Suppressor macrophage (primary cell): Measurements from ENCODE around the gene KMT2C.
"Not testable (repeated sequence)": the region's sequence is repeated elsewhere in the genome, so short reads cannot be mapped to it uniquely, and the experiment has no call there.

ENCODE experiments used
- DNase-seq, 4 experiments: peaks; one replicate each; pipeline ENCODE4 v3.0.0-alpha.2; 2020 to 2022

The KMT2C gene

DNA sequence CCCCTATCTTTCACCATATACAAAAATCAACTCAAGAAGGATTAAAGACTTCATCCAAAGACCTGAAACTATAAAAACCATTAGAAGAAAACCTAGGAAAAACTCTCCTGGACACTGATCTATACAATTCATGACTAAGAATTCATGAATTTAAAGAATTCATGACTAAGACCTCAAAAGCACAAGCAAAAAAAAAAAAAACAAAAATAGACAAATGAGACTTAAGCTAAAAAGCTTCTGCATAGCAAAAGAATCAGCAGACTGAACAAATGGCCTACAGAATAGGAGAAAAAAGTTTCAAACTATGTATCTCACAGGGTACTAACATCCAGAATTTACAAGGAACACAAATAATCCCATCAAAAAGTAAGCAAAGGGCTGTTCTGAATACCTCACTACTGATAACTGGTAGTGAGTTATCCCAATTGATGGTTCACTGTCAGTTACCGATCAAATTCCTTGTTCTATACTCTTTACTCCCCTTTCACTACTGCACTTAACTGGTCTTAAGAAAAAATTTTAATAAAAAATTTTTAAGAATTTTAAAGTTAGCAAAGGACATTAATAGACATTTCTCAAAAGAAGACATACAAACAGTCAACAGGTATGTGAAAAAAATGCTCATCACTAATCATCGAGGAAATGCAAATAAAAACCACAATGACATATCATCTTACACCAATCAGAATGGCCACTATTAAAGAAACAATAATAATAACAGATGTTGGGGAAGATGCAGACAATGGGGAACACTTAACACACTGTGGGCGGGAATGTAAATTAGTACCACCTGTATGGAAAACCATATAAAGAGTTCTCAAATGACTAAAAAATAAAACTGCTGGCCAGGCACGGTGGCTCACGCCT, 33.2 kb downstream of the KMT2C start:
- DNase-seq, result no peak

DNA sequence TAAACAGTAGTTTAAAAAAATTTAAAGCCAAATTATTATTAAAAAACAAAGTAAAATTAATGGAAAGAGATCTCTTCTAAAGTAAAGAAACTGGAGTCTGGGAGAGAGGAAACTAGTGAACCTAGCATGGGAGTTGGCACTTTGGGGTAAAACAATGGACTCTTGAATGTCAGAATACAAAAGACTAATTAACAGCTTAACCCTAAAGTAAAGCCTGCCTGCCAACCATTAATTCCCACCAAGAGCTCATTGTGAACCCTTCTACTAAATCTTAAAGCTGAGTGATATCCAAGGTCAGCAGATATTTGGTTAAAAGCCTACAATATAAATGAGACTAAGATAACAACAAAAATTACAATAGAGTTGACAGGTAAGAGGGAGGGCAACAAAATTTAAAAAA, 36.5 kb downstream of the KMT2C start:
- no peak for DNase-seq

DNA sequence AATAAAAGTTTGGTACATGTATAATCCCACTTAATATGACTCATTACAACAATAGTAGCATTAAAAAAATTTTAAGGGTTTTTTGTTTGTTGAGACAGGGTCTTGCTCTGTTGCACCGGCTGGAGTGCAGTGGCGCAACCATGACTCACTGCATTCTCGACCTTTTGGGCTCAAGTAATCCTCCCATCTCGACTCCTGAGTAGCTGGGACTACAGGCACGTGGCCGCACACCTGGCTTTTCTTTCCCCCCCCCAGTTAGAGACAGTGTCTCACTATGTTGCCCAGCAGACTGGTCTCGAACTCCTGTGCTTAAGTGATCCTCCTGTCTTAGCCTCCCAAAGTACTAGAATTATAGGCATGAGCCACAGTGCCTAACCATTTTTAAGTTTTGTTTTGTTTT, 40.7 kb downstream of the KMT2C start:
- peak in 1 of 4 experiments; percentile 4 for DNase-seq

DNA sequence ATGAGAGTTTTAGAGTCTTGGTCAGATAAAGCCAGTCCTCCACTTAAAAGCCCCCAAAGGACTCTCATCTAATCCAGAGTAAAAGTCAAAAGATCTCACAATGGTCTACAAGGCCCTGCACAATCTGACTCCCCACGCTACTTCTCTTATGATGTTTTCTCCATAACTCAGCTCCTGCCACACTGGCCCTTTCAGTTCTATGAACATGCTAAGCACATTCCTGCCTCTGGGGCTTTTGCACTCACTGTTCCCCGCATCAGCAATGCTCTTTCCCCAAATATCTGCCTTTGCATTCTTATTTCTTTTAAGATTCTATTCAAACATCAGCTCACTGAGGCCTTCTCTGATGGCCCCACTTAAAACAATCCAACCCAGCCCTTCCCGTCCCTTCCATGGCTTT, 41.6 kb downstream of the KMT2C start:
- peak in 1 of 4 experiments; percentile 5 for DNase-seq

DNA sequence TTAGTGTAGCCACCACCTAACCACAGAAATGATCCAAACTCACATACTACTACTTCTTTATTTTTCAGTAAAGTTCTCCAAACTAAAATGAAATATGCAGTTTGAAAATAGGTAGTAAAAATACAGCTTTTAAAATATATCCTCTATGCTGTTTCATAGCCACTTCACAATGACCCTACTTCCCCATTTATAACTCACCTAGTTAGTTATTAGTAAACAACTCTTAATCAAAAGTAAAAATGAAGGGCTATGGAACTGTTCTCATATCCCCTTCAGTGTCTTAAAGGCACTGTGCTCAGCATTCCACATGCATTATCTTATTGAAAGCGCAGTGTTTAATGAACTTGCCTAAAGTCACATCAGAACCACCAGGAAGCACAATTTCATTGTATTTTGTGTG, 43.5 kb downstream of the KMT2C start:
- no peak for DNase-seq

DNA sequence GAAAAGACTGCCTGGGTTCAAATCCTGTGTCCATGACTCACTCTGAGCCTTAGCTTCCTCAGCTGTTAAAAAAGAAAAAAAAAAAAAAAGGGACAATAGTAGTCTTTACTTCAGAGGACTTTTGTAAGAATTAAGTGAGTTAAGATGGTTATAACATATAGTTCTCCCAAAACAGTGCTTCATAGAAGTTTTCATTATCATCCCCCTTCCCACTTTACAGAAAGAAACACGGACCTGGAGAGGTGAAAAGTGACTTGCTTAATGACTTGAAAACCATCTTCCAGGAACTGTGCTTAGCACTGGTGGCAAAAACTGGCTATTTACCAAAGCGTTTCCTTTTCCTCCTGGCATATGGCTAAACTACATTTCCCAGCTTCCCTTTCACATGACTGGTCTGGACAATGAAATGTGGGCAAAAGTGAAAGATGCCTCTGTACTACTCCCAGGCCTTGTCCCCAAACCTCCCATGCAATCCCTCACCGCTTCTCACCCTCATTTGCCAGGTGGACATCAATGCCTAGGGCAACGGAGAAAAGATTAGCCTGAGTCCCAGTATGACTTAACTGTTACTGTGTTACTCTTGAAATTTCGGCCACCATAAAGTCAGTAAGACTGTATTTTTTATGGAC, 49.6 kb downstream of the KMT2C start:
- DNase-seq, result not testable (repeated sequence)

DNA sequence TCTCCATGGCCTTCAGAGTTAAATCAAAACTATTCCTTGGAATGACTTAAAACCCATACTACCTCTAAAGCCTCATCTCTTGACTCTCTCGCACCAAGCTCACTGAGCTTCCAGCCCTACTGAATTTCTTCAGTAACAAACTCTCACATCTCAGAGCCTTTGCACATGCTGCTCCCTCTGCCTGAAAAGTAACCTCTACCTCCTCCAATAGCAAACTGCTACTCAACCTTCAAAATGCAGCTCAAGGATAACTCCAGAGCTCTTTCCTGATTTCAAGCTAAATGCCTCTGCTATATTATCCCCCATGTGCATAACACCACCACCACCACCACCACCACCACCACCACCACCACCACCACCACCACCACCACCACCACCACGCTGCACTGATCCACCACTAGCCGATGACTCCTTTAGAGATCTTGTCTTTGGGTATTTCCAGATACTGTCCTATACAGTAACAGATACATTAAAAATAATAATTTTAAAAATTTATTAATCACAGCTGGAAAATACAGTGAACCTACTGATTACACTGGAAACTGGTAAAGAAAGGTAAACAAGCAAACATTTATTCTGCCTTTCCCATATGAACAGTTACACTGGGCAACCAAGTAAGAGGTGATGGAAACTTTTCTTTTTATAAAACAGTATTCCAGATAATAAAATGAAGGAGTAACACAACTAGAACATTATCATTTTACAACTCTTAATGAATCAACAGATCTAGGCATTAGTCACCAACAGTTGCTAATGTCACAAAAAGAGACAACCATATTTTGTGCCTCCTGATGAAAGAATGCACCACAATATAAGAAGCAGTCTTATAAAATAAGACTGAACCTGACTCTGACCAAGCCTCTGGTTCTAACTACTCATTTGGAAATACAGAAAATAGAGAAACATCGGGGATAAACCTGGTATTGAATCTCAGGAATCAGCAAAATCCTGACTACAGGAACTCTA, 51.3 kb downstream of the KMT2C start:
- not testable (repeated sequence) for DNase-seq

DNA sequence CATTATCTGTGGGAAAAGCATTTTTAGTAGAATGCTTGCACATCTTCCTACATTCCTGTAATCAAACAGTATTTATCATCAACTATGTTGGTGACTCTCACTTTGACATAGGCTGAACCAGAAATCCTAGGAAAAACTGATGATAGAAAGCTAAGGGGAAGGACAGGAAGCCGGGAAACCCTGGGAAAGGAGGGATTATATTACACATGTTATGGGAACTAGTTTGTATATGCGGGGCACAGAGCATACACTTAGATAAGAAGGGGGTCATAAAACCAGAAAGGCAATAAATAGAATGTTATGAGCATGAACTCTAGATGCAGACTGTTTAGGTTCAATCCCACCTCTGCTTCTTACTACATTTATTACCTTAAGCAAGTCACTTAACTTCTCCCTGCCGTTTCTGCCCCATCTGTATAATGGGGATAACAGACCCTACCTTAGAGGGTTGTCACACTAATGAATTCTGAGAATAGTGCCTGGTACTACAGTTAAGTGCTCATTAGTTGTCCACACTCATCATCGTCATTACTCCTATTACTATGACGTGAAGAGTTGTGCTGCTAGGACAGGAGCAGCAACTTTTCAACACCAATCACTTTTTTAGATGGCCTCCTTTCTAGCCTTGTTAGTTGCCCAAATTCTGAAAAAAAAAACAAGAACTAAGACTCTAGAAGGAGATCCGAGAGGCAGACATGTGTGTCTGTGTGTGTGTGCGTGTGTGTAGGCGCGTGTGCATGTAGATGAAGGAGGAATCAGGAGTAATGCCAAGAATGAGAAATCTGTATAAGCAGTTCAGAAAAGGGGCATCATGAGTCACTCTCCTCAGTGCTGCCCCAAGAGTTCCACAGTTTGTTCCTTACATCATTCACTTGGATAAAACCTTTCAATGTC, 52.2 kb downstream of the KMT2C start:
- peak; percentile 69 to 89 (median 76) for DNase-seq

DNA sequence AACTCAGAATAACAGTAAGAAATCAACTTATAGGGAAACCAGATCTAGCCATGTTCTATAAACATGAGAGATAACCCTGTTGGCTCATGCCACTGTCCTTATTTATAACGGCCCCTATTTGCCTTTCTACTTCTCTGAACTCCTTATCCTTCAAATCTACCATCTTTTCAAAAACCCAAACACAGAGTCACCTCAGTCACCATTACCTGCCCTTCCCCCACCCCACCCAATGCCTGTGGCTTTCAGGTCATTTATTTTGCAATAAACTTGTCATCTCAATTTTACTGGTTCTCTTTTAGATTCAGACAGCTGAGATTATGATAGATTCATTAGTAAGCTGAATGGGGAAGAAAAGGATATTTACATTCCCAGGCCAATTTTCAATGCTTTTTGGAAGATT, 53.6 kb downstream of the KMT2C start:
- no peak for DNase-seq

DNA sequence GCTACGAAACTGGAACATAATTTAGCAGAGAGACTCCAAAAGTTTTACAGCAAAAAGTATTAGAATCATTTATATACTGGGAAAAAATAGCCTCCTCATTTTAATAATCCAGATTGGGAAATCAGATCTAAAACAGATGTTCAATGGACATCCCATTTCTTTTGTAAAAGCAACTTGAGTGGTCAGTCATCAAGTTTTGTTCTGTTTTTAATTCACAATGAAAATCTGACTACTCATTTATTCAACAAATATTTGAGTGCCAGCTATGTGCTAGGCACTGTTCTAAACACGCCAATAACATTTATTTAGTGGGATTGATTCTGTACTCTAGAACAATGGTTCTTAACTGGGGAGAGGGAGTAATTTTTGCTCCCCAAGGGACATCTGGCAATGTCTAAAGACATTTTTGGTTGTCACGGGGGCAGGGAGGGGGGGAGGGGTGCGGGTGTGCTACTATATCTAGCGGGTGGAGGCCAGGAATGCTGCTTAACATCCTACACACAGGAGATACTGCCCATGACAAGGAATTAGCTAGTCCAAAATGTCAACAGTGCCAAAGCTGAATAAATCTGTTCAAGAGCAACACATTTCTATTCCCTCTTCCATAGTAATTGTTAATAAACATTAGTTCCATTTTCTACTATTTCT, 54.7 kb downstream of the KMT2C start:
- DNase-seq, result not testable (repeated sequence)

DNA sequence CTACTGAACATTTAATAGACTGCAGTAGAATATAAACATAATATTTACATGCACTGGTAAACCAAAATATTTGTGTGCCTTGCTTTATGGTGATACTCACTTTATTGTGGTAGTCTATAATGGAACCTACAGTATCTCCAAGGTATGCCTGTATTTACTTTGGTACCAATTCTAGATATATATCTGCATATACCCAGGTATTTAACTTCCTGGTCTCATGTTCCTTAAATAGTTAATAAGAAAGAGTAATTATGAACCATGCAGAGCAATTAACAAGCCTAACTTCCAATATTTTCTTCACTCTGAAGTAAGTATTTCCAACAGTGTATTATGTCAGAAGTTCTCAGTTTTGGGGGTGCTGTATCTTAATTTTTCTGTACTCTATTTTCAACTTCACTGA, 57.3 kb downstream of the KMT2C start:
- not testable (repeated sequence) for DNase-seq

DNA sequence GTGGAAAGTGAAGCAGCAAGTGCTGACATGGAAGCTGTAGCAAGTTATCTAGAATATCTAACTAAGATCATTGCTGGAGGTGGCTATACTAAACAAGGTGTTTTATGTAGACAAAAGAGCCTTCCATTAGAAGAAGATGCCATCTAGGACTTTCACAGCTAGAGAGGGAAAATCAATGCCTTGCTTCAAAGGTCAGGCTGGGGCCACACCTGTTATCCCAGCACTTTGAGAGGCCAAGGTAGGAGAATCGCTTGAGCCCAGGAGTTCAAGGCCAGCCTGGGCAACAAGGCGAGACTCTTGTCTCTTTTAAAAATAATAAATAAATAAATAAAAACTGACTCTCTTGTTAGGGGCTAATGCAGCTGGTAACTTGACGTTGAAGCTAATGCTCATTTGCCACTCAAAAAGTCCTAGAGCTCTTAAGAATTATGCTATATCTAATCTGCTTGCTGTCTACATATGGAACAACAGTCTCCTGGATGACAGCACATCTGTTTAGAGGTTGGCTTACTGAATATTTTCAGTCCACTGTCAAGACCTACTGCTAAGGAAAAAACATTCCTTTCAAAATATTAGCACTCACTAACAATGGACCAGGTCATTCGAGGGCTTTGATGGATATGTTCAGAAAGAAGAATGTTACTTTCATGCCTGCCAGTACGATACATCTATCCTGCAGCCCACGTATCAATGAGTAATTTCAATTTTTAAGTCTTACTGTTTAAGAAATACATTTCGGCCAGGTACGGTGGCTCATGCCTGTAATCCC, 58.9 kb downstream of the KMT2C start:
- not testable (repeated sequence) for DNase-seq

DNA sequence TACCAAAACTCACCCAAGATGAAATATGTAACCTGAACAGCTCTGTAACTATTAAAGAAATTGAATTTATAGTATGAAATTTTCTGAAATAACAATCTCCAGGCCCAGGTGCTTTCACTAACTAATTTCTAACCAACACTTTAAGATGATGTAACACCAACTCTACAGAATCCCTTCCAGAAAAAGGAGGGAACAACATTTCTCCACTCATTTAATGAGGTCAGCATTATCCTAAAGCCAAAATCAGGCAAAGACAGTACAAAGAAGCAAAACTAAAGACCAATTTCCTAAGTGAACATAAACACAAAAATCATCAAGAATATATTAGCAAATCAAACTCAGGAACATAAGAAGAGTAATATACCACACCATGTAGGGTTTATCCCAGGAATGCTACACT, 65.5 kb downstream of the KMT2C start:
- no peak for DNase-seq

DNA sequence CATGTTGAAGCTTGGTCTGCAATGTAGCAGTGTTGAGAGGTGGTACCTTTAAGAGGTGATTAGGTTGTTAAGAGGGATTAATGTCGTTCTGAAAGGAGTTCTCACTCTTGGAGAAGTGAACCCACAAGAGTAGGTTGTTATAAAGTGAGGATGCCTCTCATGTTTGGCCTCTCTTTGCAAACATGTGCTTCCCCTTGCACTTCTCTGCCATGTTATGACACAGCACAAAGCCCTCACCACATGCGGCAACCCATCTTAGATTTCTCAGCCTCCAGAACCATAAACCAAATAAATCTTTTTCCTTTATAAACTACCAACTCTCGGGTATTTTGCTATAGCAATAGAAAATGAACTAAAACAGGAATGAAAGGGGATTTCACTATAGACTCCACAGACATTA, 66.3 kb downstream of the KMT2C start:
- DNase-seq, result peak in 2 of 4 experiments; percentile 7 to 13

DNA sequence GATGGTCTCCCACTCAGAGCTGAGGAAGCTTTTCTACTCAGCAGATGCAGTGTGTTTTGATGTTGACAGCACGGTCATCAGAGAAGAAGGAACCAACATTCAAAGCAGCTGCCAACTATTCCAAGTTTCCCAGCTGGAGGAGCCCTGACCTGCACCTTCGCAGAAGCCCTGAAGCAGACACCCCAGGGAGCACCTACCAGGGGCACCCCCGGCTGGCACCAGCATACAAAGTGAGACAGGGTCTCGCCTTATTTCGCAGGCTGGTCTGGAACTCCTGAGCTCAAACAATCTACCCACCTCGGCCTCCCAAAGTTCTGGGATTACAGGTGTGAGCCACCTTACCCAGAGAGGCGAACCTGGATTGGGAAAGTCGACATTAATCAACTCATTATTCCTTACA, 68.6 kb downstream of the KMT2C start:
- no peak for DNase-seq

DNA sequence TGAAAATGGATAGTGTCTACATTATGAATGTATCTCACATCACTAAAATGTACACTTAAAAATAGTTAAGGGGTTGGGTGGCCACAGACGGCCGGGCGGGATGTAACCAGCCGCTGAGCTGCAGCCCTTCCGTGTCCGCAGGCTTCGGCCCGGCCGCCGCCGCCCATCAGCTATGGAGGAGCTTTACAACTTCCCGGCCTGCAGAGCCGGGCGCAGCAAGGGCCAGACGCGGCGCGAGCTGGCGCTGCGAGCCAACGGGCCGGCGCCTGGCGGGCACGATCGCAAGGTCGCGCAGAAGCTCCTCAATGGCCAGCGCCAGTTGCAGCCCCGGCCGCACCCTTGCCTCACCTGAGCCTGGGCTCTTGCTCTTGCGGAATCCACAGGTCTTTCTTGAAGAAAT, 69.1 kb downstream of the KMT2C start:
- no peak for DNase-seq

DNA sequence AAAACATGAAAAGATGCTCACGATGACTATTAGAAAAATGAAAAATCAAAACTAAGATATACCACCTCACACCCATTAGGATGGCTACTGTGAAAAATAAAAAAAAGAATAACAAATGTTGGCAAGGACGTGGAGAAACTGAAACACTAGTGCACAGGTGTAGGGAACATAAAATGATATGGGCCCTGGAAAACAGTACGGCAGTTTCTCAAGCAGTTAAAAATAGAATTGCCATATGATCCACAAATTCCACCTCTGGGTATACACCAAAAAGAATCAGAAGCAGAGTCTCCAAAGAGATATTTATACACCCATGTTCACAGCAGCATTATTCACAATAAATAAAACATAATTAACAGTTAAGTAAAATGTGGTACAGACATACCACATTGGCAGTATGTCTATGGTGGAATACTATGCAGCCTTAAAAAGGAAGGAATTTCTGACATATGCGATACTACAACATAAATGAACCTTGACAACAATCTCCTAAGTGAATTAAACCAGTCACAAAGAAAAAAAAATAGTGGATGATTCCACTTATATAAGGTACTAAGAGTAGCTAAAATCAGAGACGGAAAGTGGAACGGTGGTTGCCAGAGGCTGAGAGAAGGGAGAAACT, 69.7 kb downstream of the KMT2C start:
- DNase-seq, result no peak

DNA sequence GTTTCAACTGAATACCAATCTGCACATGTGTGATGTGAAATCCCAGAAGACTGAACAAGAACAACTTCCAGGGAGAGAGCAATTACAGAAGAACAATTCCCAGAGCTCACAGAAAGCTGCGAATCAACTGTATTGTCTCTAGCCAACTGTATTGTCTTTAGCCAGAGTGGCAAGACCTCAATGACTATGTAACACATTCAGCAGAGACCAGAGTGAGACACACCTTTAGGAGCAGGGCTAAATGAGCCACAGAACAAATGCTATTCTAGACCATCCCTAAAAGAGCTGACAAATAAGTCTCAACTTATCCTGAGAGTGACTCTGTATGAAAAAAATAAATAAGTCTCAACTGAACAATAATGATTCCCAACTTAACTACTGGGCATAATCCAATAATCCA, 72.0 kb downstream of the KMT2C start:
- no peak for DNase-seq

DNA sequence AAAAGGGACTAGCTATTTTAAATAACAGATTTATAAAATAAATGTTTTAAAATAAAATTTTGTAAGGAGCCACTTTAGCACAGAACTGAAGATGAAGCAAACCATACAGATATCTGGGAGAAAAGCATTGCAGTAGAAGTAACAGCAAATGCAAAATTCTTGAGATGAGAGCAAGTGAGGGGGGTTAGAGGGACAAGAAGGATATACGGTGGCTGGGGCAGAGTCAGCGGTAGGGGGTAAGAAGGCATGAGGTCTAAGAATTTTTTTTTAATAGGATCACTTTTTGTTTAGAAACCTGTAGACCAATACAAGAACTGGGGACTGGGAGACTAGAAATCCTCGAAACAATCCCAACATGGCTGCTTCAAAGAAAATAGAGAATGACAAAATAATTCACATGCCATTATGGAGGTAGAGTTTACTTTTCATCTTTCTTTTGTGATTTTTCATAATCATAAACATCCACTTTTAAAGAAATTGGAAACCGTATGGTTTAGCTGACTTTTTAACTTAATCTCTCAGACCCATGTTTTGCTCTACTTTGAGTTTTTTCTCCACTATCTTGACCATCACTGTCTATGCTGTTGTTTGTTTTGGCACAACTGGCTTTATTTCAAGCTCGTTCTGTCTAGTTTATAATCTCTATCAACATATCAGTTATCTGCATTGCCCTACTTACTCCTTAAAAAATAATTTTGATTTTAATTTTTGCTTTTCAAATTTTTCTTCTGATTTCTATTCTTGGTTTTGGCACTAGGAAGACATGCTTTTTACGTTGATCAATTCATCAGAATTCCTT, 73.5 kb downstream of the KMT2C start:
- no peak for DNase-seq
